ENCODE results near the gene CDK9.
"Not testable (repeated sequence)": the region's sequence is repeated elsewhere in the genome, so short reads cannot be mapped to it uniquely, and the experiment has no call there.

The CDK9 gene

DNA sequence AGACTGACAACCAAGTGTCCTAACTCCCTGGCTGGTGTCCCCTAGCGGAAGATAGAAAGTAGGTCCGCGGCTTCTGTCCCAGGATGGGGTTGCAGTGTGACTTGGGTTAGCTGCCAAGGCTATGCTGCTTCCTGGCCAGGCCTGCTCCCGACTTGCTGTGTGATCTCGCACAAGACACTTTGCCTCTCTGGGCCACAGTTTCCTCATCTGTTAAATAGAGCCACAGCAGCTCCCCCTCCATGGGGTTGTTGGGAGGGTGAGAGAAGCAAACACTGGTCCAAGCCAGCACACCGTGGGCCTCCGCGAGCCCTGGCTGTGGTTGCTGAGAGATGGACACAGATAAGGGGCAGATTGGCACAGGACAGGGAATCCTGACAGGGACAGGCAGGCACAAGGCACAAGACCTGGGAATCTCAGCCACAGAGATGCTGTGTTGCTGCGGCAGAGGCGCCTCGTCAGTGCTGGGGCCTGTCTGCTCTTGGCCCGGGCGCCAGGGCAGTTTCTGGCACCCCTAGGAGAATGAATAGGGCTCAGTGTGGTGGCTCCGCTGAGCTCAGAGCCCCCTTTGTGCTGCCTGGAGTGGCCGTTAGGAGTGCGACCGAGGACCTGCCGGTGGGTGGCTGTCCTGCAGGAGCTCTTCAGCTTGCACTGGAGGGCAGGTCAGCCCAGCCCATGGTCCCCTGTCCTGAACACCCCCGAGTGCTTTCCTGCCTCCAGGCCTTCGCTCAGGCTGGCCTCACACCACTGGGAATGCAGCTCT lies 5.5 kb upstream of the CDK9 start:
- DNase-seq (ENCODE audit: low spot score) = no peak

- DNase-seq (ENCODE audit: low spot score) = not testable (repeated sequence)
These were observed 4.9 kb upstream of the CDK9 start for GRCh38 chr9:127780909-127781308.

DNA sequence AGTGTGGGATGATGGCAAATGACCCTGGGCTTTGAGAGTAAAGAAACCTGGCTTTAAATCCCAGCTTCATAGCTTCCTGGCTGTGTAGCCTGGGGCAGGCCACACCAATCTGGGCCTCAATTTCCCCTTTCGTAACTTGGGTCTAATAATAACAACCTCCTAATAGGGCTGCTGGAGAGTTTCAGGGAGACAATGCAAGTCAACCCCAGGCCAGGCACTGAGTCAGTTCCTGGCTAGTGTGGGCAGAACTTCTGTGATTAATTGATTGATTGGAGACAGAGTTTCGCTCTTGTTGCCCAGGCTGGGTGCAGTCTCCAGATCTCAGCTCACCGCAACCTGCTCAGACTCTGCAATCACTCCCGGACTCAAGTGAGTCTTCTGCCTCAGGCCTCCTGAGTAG lies 4.0 kb upstream of the CDK9 start:
- DNase-seq (ENCODE audit: low spot score) = no peak

DNA sequence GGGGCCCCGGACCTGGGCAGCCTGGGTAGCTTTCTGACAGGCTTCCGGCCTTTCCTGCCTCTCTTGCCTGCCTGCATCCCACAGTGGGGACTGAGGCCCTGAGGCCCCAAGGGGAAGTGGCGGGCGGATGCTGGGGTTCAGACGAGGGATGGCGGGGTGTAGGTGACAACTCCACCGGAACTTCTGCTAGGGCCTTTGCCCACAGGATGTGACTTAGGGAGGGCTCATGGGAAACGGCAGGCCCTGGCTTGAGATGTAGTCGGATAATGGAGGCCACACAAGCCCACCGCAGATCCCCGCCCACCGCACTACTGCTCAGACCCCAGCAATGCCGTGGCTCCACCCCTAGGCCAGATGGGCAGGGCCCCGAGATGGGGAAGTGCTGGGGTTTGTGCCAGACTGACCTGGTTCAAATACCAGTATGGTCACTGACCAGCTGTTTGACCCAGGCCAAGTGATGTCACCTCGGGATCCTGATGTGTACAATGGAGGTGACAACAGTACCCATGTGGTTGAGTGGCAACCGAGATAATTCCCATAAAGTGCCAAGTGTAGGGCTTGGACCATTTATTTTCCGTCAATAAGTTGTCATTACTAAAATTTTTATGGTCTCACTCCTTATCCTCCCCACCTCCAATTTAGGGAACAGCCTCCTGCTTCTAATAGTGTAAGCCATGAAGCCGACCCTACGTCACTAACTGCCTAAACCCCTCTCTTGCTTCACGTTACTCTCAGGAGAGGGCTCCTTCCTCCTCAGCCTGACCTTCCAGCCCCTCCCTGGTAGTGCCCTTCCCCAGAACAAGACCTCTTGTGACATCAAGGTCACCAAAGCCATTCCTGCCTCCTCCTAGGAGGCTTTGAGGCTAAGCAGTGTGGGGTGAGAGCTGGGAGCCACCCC lies 2.5 kb upstream of the CDK9 start:
- no peak for DNase-seq (ENCODE audit: low spot score)

DNA sequence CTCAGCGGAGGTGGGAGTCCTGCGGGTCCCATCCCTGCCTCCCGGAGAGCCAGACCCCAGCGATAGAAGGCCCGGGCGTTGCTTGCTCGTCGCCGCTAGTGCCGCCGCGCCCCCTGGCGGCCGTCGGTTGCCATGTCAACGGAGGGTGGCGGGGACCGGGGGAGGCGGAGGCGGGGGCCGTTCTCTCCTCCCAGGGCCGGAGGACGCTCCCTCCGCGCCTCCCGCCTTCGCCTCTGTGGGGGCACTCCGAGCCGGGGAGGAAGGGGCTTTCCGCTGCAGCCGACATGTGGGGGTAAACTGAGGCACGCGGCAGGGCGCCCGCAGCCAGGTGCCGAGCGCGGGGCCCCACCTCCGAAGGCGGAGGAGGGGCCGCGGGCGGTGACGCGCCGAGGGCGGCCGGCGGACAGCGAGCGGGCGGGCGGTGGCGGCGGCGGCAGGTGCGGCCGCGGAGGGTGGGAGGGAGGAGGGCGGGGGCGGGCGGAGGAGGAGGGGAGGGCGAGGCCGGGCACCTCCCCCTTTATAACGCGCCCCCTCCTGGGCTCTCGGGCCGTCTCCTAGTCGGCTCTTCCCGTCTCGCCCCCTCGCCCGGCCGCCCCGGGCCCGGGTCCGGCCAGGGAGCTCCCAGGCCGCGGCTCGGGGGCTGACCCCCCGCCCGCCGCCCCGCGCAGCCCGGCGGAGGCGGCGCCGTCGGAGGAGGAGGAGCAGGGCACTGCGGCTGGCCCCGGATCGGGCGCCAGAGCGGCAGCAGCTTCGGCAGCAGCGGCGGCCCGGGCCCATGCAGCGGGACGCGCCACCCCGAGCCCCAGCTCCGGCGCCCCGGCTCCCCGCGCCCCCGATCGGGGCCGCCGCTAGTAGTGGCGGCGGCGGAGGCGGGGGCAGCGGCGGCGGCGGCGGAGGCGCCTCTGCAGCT lies 556 bp upstream of the CDK9 start:
- peak; percentile 81 for DNase-seq (ENCODE audit: low spot score)

GRCh38 chr9:127786773-127787104 lies 905 bp downstream of the CDK9 start:
- DNase-seq (ENCODE audit: low spot score) = no peak

DNA sequence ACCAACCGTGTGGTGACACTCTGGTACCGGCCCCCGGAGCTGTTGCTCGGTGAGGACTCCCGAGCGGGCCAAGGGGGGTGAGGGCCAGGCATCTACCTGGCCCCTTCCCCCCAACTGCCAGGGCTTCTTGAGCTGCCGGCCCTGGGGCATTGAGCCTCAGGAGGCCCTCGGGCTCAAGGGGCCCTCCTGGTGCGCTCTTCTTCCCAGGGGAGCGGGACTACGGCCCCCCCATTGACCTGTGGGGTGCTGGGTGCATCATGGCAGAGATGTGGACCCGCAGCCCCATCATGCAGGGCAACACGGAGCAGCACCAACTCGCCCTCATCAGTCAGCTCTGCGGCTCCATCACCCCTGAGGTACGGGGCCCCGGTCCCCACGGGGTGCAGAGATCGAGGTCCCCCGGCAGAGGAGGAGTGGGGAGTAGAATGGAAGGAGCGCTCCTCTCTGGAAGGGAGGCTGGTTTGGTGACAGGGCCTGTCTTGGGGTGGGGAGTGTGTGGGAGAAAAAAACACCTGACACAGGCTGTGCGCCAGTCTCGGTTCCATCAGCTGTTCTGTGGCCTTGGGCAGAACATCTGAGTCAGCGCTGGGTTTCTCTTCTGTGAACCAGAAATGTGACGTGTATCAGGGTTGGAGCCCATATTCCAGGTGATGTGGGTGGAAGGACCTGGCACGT lies 2.6 kb downstream of the CDK9 start:
- no peak for DNase-seq (ENCODE audit: low spot score)

GRCh38 chr9:127789179-127789578 lies 3.3 kb downstream of the CDK9 start:
- no peak for DNase-seq (ENCODE audit: low spot score)

- DNase-seq (ENCODE audit: low spot score) = no peak
These were observed 4.4 kb downstream of the CDK9 start for GRCh38 chr9:127790094-127790855.

- no peak for DNase-seq (ENCODE audit: low spot score)
These were observed 5.3 kb downstream of the CDK9 start for GRCh38 chr9:127791085-127791484.

GRCh38 chr9:127792417-127793031 lies 6.7 kb downstream of the CDK9 start:
- DNase-seq (ENCODE audit: low spot score) = no peak

- no peak for DNase-seq (ENCODE audit: low spot score)
These were observed 7.4 kb downstream of the CDK9 start for GRCh38 chr9:127793093-127793708.

- DNase-seq (ENCODE audit: low spot score) = no peak
These were observed 8.4 kb downstream of the CDK9 start for GRCh38 chr9:127794001-127794791.

GRCh38 chr9:127796225-127796813 lies 10.5 kb downstream of the CDK9 start:
- DNase-seq (ENCODE audit: low spot score) = no peak

DNA sequence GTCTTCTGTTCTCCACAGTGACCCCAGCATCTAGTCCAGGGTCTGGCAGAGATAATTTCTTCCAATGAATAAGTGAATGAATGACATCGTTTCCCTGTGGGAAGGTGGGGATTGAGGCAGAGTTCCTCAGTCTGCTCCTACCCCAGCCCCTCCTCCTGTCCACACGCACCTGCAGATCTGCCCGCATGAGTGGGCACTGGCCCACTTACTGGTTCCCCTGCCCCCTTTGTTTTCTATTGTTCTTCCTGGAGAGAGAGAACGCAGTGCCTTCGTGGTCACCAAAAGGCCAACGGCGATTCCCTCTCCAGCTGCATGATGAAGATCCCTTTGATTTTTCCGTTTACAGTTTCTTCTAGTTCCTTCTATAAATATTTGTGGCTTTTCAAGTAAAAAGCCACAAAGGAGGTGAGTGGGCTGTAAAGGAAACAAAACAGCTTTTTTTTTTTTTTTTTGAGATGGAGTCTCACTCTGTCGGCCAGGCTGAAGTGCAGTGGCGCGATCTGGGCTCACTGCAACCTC lies 11.1 kb downstream of the CDK9 start:
- DNase-seq (ENCODE audit: low spot score) = no peak

GRCh38 chr9:127801955-127802575 lies 16.2 kb downstream of the CDK9 start:
- no peak for DNase-seq (ENCODE audit: low spot score)

DNA sequence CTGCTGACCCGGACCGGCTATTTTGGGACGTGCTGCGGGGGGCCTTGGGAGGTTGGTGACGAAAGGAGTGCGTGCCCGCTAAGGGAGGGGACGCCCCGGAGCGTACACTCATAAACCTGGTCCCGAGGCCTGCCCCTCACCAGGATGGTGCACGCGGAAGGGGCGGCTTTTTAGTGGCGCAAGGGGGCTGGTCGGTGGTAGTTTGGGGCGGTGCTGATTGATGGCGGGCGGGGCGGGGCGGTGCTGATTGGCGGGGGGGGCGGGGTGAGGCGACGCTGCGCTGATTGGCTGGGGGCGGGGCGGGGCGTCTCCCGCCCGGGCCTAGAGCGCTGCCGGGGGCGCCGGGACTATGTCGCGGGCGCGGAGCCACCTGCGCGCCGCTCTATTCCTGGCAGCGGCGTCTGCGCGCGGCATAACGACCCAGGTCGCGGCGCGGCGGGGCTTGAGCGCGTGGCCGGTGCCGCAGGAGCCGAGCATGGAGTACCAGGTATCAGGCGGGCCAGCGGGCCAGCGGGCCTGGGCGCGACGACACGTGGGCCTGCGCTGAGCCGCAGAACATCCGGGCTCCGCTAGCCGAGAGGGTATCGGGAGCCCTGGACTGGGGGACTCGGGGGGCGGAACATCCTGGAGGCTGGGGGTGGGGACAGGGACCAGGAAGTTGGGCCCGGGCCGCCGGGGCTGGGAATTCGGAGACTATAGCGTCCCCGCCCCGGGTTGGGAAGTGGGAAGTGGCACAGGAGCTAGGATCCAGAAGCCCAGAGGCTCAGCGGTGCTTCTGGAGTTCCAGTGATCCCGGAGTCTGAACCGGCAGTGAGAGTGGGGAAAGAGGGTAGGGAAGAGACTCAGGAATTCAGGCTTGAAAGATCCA lies 17.0 kb downstream of the CDK9 start, which contains the start of gene FPGS:
Gene FPGS, plus strand, starts transcription at position 307 of the 868 bp plus-strand sequence. Its CDS starts 43 bp downstream, at position 350.
- peak; percentile 82 for DNase-seq (ENCODE audit: low spot score)
